CD8-positive, alpha-beta memory T cell (primary cell): ENCODE results near the gene NFIC. TPM values are rescaled to one million over a fixed set of nuclear protein-coding genes. Genes with fewer than 3 reads are reported as not detected.
"Not testable (repeated sequence)": the region's sequence is repeated elsewhere in the genome, so short reads cannot be mapped to it uniquely, and the experiment has no call there.

Experiments used
- CTCF ChIA-PET: fragments of 350-600 bp; sonication (Branson Sonifier 250); formaldehyde crosslinking; loops from one replicate; lab custom pipeline; 2021; ENCODE audit warnings: antibody characterized with exemption; lab: Charles Lee
- POLR2A ChIA-PET: fragments of 350-600 bp; sonication (Branson Sonifier 250); formaldehyde crosslinking; loops from one replicate; lab custom pipeline; 2021; ENCODE audit warnings: antibody characterized with exemption; lab: Charles Lee
- DNase-seq, 5 donors: peaks; one replicate each; pipeline versions ENCODE4 v3.0.0 to v3.0.0-alpha.2; 2020 to 2022; ENCODE audit warnings: mixed read lengths in 1 of 5
- H3K27ac ChIP-seq: one replicate; pipeline ENCODE4 v1.7.0; 2013; ENCODE audit warnings: low read depth, mild to moderate bottlenecking, low read length, moderate library complexity
- H3K27me3 ChIP-seq: 2 replicates; pipeline ENCODE4 v1.7.0; 2013; ENCODE audit warnings: low read length, mild to moderate bottlenecking; ENCODE audit not compliant: insufficient read depth, poor library complexity, severe bottlenecking
- H3K36me3 ChIP-seq: 2 replicates; pipeline ENCODE4 v1.7.0; 2013; ENCODE audit warnings: mild to moderate bottlenecking, low read length, moderate library complexity; ENCODE audit not compliant: insufficient read depth
- H3K4me1 ChIP-seq: 2 replicates; pipeline ENCODE4 v1.7.0; 2013; ENCODE audit warnings: mild to moderate bottlenecking, low read length, moderate library complexity; ENCODE audit not compliant: insufficient read depth
- H3K4me3 ChIP-seq: 2 replicates; pipeline ENCODE4 v1.7.0; 2013; ENCODE audit warnings: mild to moderate bottlenecking, low read length
- H3K9me3 ChIP-seq: 2 replicates; pipeline ENCODE4 v1.7.0; 2013; ENCODE audit warnings: mild to moderate bottlenecking, low read length
- H3K27ac Mint-ChIP-seq, 8 donors: one replicate each; pipeline ENCODE4 v1.8.0; 2020 to 2021; ENCODE audit warnings: mixed read lengths in 8 of 8, mild to moderate bottlenecking in 6 of 8, inconsistent platforms in 3 of 8, moderate library complexity in 3 of 8
- H3K27me3 Mint-ChIP-seq, 2 donors: one replicate each; pipeline ENCODE4 v1.8.0; 2020 to 2021; ENCODE audit warnings: mixed read lengths in 2 of 2, mild to moderate bottlenecking in 1 of 2, moderate library complexity in 1 of 2
- H3K36me3 Mint-ChIP-seq, 3 donors: one replicate each; pipeline ENCODE4 v1.8.0; 2020 to 2021; ENCODE audit warnings: mixed read lengths in 3 of 3, inconsistent platforms in 1 of 3, mild to moderate bottlenecking in 1 of 3
- H3K4me1 Mint-ChIP-seq, 3 donors: one replicate each; pipeline ENCODE4 v1.8.0; 2020 to 2021; ENCODE audit warnings: mixed read lengths in 3 of 3, inconsistent platforms in 1 of 3, mild to moderate bottlenecking in 1 of 3
- H3K4me3 Mint-ChIP-seq, 7 donors: one replicate each; pipeline ENCODE4 v1.8.0; 2020 to 2021; ENCODE audit warnings: mixed read lengths in 7 of 7, mild to moderate bottlenecking in 6 of 7, moderate library complexity in 4 of 7, inconsistent platforms in 2 of 7
- H3K9me3 Mint-ChIP-seq, 5 donors: one replicate each; pipeline ENCODE4 v1.8.0; 2020 to 2022; ENCODE audit warnings: mixed read lengths in 5 of 5, mild to moderate bottlenecking in 3 of 5, moderate library complexity in 2 of 5, inconsistent platforms in 1 of 5
- polyA plus RNA-seq: library from polyadenylated mRNA; unstranded; fragments of 300-500 nt; fragmentation: Illumina TruSeq; gene quantifications from one replicate; pipeline ENCODE4 v1.2.3, GENCODE V29; 2021
- total RNA-seq, 2 experiments: library from RNA; stranded (reverse); gene quantifications; one replicate each; pipeline ENCODE4 v1.2.3, GENCODE V29; 2021

Gene NFIC
- total and polyA plus RNA-seq, 3 experiments from 2014 or later, result 16.1 to 19.4 (median 17.8) TPM

- H3K27me3 ChIP-seq, result no peaks in the 10 kb centered on the region
- H3K36me3 ChIP-seq, result no peaks in the 10 kb centered on the region
- H3K4me3 ChIP-seq, result no peak overlapping the region
- no peaks in the 10 kb centered on the region for H3K9me3 ChIP-seq
- Mint-ChIP-seq H3K4me3 (no peak overlapping the region), H3K4me1 (peaks cover 0 to 4% (median 1%) of the 10 kb centered on the region in 3 donors), H3K36me3 (peaks cover 0 to 19% (median 0%) of the 10 kb centered on the region in 3 donors), H3K9me3 (no peaks in the 10 kb centered on the region), H3K27ac (no peak overlapping the region), H3K27me3 (no peaks in the 10 kb centered on the region)
- H3K4me1 ChIP-seq, result no peaks in the 10 kb centered on the region
- H3K27ac ChIP-seq, result no peak overlapping the region
- CTCF ChIA-PET, result interaction anchor here (1.0 to 1.2 kb wide), 3 partner anchors 12 to 103 kb away, joined by 3 to 5 read pairs (median 4); no protein-coding TSS in a partner anchor
- POLR2A ChIA-PET, result interaction anchor here (0.6 to 0.7 kb wide), 2 partner anchors 18 to 55 kb away, joined by 7 to 8 read pairs; no protein-coding TSS in a partner anchor
- no peak for DNase-seq
Measured at GRCh38 chr19:3441089-3441985, 75.0 kb downstream of the NFIC start.

- Mint-ChIP-seq H3K4me1 (peaks cover 0 to 4% (median 1%) of the 10 kb centered on the region in 3 donors), H3K9me3 (no peaks in the 10 kb centered on the region)
- CTCF ChIA-PET, result interaction anchor here (1.2 kb wide), 1 partner anchor 13 kb away, joined by 5 read pairs; no protein-coding TSS in a partner anchor
Measured at GRCh38 chr19:3441986-3442329, 75.6 kb downstream of the NFIC start.

GRCh38 chr19:3442487-3443071 lies 76.2 kb downstream of the NFIC start:
- no peaks in the 10 kb centered on the region for H3K4me1 ChIP-seq
- H3K36me3 Mint-ChIP-seq, result peaks cover 0 to 16% (median 0%) of the 10 kb centered on the region in 3 donors
- POLR2A ChIA-PET, result no interaction called here
- H3K4me3 Mint-ChIP-seq, result no peak overlapping the region
- no peaks in the 10 kb centered on the region for H3K27me3 Mint-ChIP-seq
- H3K36me3 ChIP-seq, result no peaks in the 10 kb centered on the region
- H3K9me3 Mint-ChIP-seq, result no peaks in the 10 kb centered on the region
- H3K27me3 ChIP-seq, result no peaks in the 10 kb centered on the region
- no peak for DNase-seq
- H3K4me1 Mint-ChIP-seq, result peaks cover 0 to 4% (median 1%) of the 10 kb centered on the region in 3 donors
- no peak overlapping the region for H3K4me3 ChIP-seq
- peak overlapping the region in 1 of 8 donors; percentile 87 for H3K27ac Mint-ChIP-seq
- no peaks in the 10 kb centered on the region for H3K9me3 ChIP-seq
- CTCF ChIA-PET, result interaction anchor here (1.2 kb wide), 1 partner anchor 13 kb away, joined by 5 read pairs; no protein-coding TSS in a partner anchor
- no peak overlapping the region for H3K27ac ChIP-seq

More at GRCh38 chr19:3441986-3442329, 75.6 kb downstream of the NFIC start:
- no peak for DNase-seq
- Mint-ChIP-seq H3K36me3 (peaks cover 0 to 17% (median 0%) of the 10 kb centered on the region in 3 donors), H3K27me3 (no peaks in the 10 kb centered on the region), H3K27ac (no peak overlapping the region), H3K4me3 (no peak overlapping the region)
- Histone ChIP-seq H3K36me3 (no peaks in the 10 kb centered on the region), H3K27ac (no peak overlapping the region), H3K27me3 (no peaks in the 10 kb centered on the region), H3K9me3 (no peaks in the 10 kb centered on the region), H3K4me3 (no peak overlapping the region), H3K4me1 (no peaks in the 10 kb centered on the region)
- POLR2A ChIA-PET, result interaction anchor here (0.6 to 0.7 kb wide), 2 partner anchors 17 to 56 kb away, joined by 7 to 8 read pairs; no protein-coding TSS in a partner anchor

- peaks cover 0 to 13% (median 0%) of the 10 kb centered on the region in 3 donors for H3K36me3 Mint-ChIP-seq
- Histone ChIP-seq H3K27ac (no peak overlapping the region), H3K4me1 (no peaks in the 10 kb centered on the region), H3K9me3 (no peaks in the 10 kb centered on the region), H3K27me3 (no peaks in the 10 kb centered on the region), H3K36me3 (no peaks in the 10 kb centered on the region), H3K4me3 (no peak overlapping the region)
- ChIA-PET CTCF (no interaction called here), POLR2A (no interaction called here)
- H3K4me3 Mint-ChIP-seq, result no peak overlapping the region
- no peaks in the 10 kb centered on the region for H3K9me3 Mint-ChIP-seq
- no peaks in the 10 kb centered on the region for H3K27me3 Mint-ChIP-seq
- peaks cover 0 to 4% (median 0%) of the 10 kb centered on the region in 3 donors for H3K4me1 Mint-ChIP-seq
- DNase-seq, result no peak
- H3K27ac Mint-ChIP-seq, result no peak overlapping the region
Measured at GRCh38 chr19:3443840-3444694, 77.7 kb downstream of the NFIC start.

GRCh38 chr19:3444695-3445234 lies 78.4 kb downstream of the NFIC start:
- CTCF ChIA-PET, result interaction anchor here (0.5 kb wide), 1 partner anchor 35 kb away, joined by 3 read pairs; no protein-coding TSS in a partner anchor
- Mint-ChIP-seq H3K27me3 (no peaks in the 10 kb centered on the region), H3K9me3 (no peaks in the 10 kb centered on the region), H3K27ac (peak overlapping the region in 1 of 8 donors; percentile 29), H3K36me3 (peaks cover 0 to 15% (median 0%) of the 10 kb centered on the region in 3 donors), H3K4me1 (peaks cover 0 to 4% (median 0%) of the 10 kb centered on the region in 3 donors), H3K4me3 (no peak overlapping the region)
- H3K27me3 ChIP-seq, result no peaks in the 10 kb centered on the region
- H3K4me3 ChIP-seq, result no peak overlapping the region
- POLR2A ChIA-PET, result no interaction called here
- H3K36me3 ChIP-seq, result no peaks in the 10 kb centered on the region
- H3K9me3 ChIP-seq, result no peaks in the 10 kb centered on the region
- H3K27ac ChIP-seq, result no peak overlapping the region
- no peak for DNase-seq
- H3K4me1 ChIP-seq, result no peaks in the 10 kb centered on the region

GRCh38 chr19:3446657-3447056 lies 80.3 kb downstream of the NFIC start:
- H3K27ac Mint-ChIP-seq, H3K4me3 ChIP-seq, H3K9me3 Mint-ChIP-seq, H3K36me3 ChIP-seq, H3K27me3 Mint-ChIP-seq, DNase-seq, H3K4me1 ChIP-seq, H3K27ac ChIP-seq, H3K4me1 Mint-ChIP-seq, POLR2A ChIA-PET, H3K9me3 ChIP-seq, H3K27me3 ChIP-seq, H3K4me3 Mint-ChIP-seq: not testable (repeated sequence)
- peaks cover 3 to 23% (median 3%) of the 10 kb centered on the region in 3 donors for H3K36me3 Mint-ChIP-seq
- CTCF ChIA-PET, result interaction anchor here (0.6 to 1.7 kb wide), 2 partner anchors 17 to 252 kb away, joined by 4 read pairs; no protein-coding TSS in a partner anchor

- Mint-ChIP-seq H3K36me3 (peaks cover 3 to 36% (median 3%) of the 10 kb centered on the region in 3 donors), H3K4me3 (no peak overlapping the region), H3K4me1 (no peaks in the 10 kb centered on the region), H3K27ac (peak overlapping the region in 1 of 8 donors; percentile 75), H3K9me3 (no peaks in the 10 kb centered on the region), H3K27me3 (no peaks in the 10 kb centered on the region)
- CTCF ChIA-PET, result no interaction called here
- H3K27ac ChIP-seq, result no peak overlapping the region
- H3K4me3 ChIP-seq, result no peak overlapping the region
- no peak for DNase-seq
- no peaks in the 10 kb centered on the region for H3K9me3 ChIP-seq
- no peaks in the 10 kb centered on the region for H3K4me1 ChIP-seq
- H3K36me3 ChIP-seq, result peaks cover 5% of the 10 kb centered on the region
- POLR2A ChIA-PET, result interaction anchor here (0.6 kb wide), 1 partner anchor 10 kb away, joined by 6 read pairs; no protein-coding TSS in a partner anchor
- H3K27me3 ChIP-seq, result no peaks in the 10 kb centered on the region
Measured at GRCh38 chr19:3448616-3449334, 82.4 kb downstream of the NFIC start.
